ENCODE measurements around the gene NT5M. TPM values are rescaled to one million over a fixed set of nuclear protein-coding genes. Genes with fewer than 3 reads are reported as not detected.
A peak's percentile ranks its signal among the peaks of the same experiment; 100 is the strongest.

Gene NT5M
- total RNA-seq, 4 donors from 2014 or later, result 3.7 to 15.7 (median 8.0) TPM

DNA sequence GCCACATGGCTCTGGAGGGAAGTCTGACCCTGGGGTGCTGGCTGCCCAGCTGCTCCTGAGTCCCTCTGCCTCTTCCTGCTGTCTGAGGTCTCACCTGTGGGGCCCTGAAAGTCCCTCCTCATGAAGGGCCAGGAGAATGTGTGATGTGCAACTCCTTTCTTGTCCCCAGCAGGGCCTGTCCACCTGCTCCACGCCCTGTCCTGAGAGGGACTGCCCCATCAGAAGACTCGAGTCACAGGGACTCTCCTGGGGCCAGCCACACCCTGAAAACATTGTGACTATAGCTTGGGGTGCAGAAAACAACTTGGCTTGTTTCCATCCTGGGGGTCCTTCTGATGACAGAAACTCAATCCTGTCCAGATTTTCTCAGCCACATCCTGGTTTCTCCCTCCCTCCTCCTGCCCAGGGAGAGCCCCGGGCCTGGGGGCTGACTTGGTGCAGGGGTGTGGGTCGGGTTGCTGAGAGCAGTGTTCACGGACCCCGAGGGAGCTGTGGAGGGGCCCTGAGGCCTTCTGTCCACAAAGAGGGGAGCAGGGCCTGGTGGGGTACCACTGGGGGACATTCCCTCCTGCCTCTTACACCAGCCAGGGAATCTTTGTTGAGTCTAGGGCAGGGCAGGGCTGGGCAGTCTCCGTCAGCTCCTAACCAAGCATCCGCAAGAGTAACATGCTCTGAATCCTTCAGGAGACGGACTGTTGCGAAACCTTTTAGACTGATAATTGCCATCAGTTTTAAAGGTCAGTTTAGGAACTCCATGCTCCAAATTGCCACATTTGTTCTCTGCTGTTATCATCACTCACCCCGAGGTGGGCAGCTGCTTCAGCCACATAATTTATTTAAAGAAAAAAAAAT is 45.9 kb downstream of the NT5M start:
- Histone ChIP-seq H3K27me3 (no peaks in the 10 kb centered on the region), H3K9me3 (no peaks in the 10 kb centered on the region), H3K36me3 (no peaks in the 10 kb centered on the region), H3K4me1 (peaks cover 0 to 14% of the 10 kb centered on the region in 2 donors), H3K27ac (no peak overlapping the region), H3K4me3 (no peak overlapping the region)
- ATAC-seq (no peak), DNase-seq (no peak)
- TF ChIP-seq, protein P1, sequence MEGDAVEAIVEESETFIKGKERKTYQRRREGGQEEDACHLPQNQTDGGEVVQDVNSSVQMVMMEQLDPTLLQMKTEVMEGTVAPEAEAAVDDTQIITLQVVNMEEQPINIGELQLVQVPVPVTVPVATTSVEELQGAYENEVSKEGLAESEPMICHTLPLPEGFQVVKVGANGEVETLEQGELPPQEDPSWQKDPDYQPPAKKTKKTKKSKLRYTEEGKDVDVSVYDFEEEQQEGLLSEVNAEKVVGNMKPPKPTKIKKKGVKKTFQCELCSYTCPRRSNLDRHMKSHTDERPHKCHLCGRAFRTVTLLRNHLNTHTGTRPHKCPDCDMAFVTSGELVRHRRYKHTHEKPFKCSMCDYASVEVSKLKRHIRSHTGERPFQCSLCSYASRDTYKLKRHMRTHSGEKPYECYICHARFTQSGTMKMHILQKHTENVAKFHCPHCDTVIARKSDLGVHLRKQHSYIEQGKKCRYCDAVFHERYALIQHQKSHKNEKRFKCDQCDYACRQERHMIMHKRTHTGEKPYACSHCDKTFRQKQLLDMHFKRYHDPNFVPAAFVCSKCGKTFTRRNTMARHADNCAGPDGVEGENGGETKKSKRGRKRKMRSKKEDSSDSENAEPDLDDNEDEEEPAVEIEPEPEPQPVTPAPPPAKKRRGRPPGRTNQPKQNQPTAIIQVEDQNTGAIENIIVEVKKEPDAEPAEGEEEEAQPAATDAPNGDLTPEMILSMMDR (IDR thresholded peaks at IDR 0.05 in 4 of 5, conservative IDR thresholded peaks at IDR 0.05 in 1 of 5), result no peak
- TF ChIP-seq POLR2A (IDR thresholded peaks at IDR 0.05), result no peak
- intact Hi-C loops (cut with DNase I; ENCODE audit: low total_unique reads) (no loop called here), in situ Hi-C loops (cut with MboI; ENCODE audit: low sequenced_read_pairs in 4 of 4) (no loop called here)

DNA sequence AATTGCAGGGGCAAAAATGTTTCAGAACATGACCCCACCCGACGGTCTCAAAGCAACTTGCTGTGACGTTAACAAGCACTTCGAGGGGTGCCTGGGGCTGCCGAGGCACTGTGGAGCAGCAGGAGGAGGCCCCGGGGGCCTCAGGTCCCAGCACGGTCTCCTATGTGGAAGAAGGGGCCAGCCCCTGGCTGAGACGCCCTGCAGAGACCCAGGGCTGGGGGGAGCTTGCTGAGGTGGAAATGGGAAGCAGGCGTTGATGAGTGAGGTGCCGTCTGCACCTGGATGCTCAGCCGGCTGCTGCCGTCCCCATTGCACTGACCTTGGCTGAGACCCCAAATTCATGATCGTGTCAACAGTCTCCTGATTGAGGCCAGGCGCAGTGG is 46.5 kb downstream of the NT5M start:
- Histone ChIP-seq H3K27me3 (no peaks in the 10 kb centered on the region), H3K36me3 (no peaks in the 10 kb centered on the region), H3K4me1 (peaks cover 0 to 8% of the 10 kb centered on the region in 2 donors), H3K4me3 (no peak overlapping the region), H3K27ac (no peak overlapping the region), H3K9me3 (no peaks in the 10 kb centered on the region)
- DNase-seq (no peak), ATAC-seq (no peak)
- in situ Hi-C loops (cut with MboI; ENCODE audit: low sequenced_read_pairs in 4 of 4) (loop anchor here in 3 of 4 donors (10.0 kb wide), 4 partner anchors 125 to 225 kb away; partner anchors contain the start of genes RASD1 (in 2 of the 3) and MED9 (in 1 of the 3)), intact Hi-C loops (cut with DNase I; ENCODE audit: low total_unique reads) (no loop called here)
- TF ChIP-seq, protein P1 (IDR thresholded peaks at IDR 0.05 in 4 of 5, conservative IDR thresholded peaks at IDR 0.05 in 1 of 5), result no peak
- no peak for TF ChIP-seq POLR2A (IDR thresholded peaks at IDR 0.05)

- no peak for DNase-seq
Observed at GRCh38 chr17:17350491-17351355, 47.5 kb downstream of the NT5M start.

GRCh38 chr17:17351356-17351891 is 48.3 kb downstream of the NT5M start:
- Histone ChIP-seq H3K4me1 (peaks cover 0 to 5% of the 10 kb centered on the region in 2 donors), H3K9me3 (no peaks in the 10 kb centered on the region), H3K4me3 (no peak overlapping the region), H3K36me3 (no peaks in the 10 kb centered on the region), H3K27me3 (no peaks in the 10 kb centered on the region), H3K27ac (peak overlapping the region in 1 of 4 donors; percentile 14)
- in situ Hi-C loops (cut with MboI; ENCODE audit: low sequenced_read_pairs in 4 of 4), result loop anchor here in 3 of 4 donors (10.0 kb wide), 4 partner anchors 123 to 223 kb away; partner anchors contain the start of genes RASD1 (in 2 of the 3) and MED9 (in 1 of the 3)
- TF ChIP-seq POLR2A (IDR thresholded peaks at IDR 0.05), result no peak
- TF ChIP-seq, protein P1 (IDR thresholded peaks at IDR 0.05 in 4 of 5, conservative IDR thresholded peaks at IDR 0.05 in 1 of 5), result no peak
- ATAC-seq (no peak), DNase-seq (no peak)
- intact Hi-C loops (cut with DNase I; ENCODE audit: low total_unique reads), result no loop called here

More at GRCh38 chr17:17350491-17351355, 47.5 kb downstream of the NT5M start:
- Histone ChIP-seq H3K4me3 (no peak overlapping the region), H3K27me3 (no peaks in the 10 kb centered on the region), H3K36me3 (no peaks in the 10 kb centered on the region), H3K4me1 (peaks cover 0 to 5% of the 10 kb centered on the region in 2 donors), H3K9me3 (no peaks in the 10 kb centered on the region), H3K27ac (no peak overlapping the region)
- in situ Hi-C loops (cut with MboI; ENCODE audit: low sequenced_read_pairs in 4 of 4), result loop anchor here in 3 of 4 donors (10.0 kb wide), 4 partner anchors 124 to 224 kb away; partner anchors contain the start of genes RASD1 (in 2 of the 3) and MED9 (in 1 of the 3)
- TF ChIP-seq, protein P1 (IDR thresholded peaks at IDR 0.05 in 4 of 5, conservative IDR thresholded peaks at IDR 0.05 in 1 of 5), result no peak
- no peak for TF ChIP-seq POLR2A (IDR thresholded peaks at IDR 0.05)
- intact Hi-C loops (cut with DNase I; ENCODE audit: low total_unique reads), result no loop called here
- ATAC-seq, result no peak

All from gastrocnemius medialis (tissue), 4 donors.